GM18951 (cell line): ENCODE results near the gene TAF4.

ENCODE experiments used
- POLR2A ChIP-seq: IDR thresholded peaks from 4 replicates; pipeline ENCODE4 v1.6.1; 2011; ENCODE audit warnings: mild to moderate bottlenecking; ENCODE audit not compliant: insufficient read length, insufficient read depth; ENCODE audit errors: extremely low read depth
- in situ Hi-C: fragments of 300-500 bp; cut with MboI; formaldehyde crosslinking; loops from one replicate; pipeline ENCODE4 v1.12.0; 2022; ENCODE audit warnings: low sequenced_read_pairs, mixed read lengths, inconsistent platforms; ENCODE audit not compliant: unreplicated experiment

Gene TAF4

GRCh38 chr20:62066983-62067433, 1.3 kb upstream of the TAF4 start:
- no peak for TF ChIP-seq POLR2A
- in situ Hi-C loops: no loop called here

GRCh38 chr20:62066339-62066982, 780 bp upstream of the TAF4 start:
- in situ Hi-C loops: no loop called here
- no peak for TF ChIP-seq POLR2A

- TF ChIP-seq POLR2A: no peak
- in situ Hi-C loops: no loop called here
Measured at GRCh38 chr20:62064770-62065673, 659 bp downstream of the TAF4 start.

- in situ Hi-C loops: no loop called here
Measured at GRCh38 chr20:62063981-62064769, 1.5 kb downstream of the TAF4 start.

GRCh38 chr20:62063315-62063980, 2.2 kb downstream of the TAF4 start:
- no peak for TF ChIP-seq POLR2A
- in situ Hi-C loops: no loop called here

More at GRCh38 chr20:62063981-62064769, 1.5 kb downstream of the TAF4 start:
- TF ChIP-seq POLR2A: no peak

GRCh38 chr20:62062661-62063314, 2.9 kb downstream of the TAF4 start:
- in situ Hi-C loops: no loop called here
- TF ChIP-seq POLR2A: no peak

GRCh38 chr20:62061851-62062423, 3.7 kb downstream of the TAF4 start:
- no peak for TF ChIP-seq POLR2A
- in situ Hi-C loops: no loop called here

GRCh38 chr20:62060631-62061541, 4.8 kb downstream of the TAF4 start:
- in situ Hi-C loops: no loop called here
- TF ChIP-seq POLR2A: no peak

- in situ Hi-C loops: no loop called here
- TF ChIP-seq POLR2A: no peak
Measured at GRCh38 chr20:62059920-62060630, 5.6 kb downstream of the TAF4 start.

GRCh38 chr20:62059401-62059800, 6.3 kb downstream of the TAF4 start:
- no peak for TF ChIP-seq POLR2A
- in situ Hi-C loops: no loop called here
